ENCODE measurements around the gene METRN.

DNA sequence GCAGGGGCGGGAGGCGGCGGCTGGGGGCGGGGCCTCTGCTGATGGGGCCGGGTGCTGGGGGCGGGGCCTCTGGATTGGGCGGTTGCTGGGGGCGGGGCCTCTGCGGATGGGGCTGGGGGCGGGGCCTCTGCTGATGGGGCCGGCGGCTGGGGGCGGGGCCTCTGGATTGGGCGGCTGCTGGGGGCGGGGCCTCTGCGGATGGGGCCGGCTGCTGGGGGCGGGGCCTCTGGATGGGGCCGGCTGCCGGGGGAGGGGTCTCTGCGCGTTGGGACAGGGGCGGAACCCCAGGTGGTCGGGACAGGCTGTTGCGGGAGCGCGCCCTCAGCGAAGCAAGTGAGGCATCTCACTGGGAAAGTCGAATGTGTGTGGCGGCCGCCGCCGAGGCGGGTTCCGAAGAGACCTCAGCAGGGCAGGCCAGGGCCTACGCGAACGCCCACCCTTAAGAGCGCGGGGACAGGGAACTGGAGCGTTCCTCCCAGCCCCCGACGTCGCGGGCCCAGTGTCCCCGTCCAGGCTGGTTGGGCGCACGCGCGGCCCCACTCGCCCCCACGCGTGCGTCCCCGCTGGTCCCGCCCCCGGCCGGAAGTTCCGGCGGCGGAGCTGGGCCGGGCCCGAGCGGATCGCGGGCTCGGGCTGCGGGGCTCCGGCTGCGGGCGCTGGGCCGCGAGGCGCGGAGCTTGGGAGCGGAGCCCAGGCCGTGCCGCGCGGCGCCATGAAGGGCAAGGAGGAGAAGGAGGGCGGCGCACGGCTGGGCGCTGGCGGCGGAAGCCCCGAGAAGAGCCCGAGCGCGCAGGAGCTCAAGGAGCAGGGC lies 34.9 kb upstream of the METRN start, which contains the start of gene STUB1:
- TF ChIP-seq, protein P1, sequence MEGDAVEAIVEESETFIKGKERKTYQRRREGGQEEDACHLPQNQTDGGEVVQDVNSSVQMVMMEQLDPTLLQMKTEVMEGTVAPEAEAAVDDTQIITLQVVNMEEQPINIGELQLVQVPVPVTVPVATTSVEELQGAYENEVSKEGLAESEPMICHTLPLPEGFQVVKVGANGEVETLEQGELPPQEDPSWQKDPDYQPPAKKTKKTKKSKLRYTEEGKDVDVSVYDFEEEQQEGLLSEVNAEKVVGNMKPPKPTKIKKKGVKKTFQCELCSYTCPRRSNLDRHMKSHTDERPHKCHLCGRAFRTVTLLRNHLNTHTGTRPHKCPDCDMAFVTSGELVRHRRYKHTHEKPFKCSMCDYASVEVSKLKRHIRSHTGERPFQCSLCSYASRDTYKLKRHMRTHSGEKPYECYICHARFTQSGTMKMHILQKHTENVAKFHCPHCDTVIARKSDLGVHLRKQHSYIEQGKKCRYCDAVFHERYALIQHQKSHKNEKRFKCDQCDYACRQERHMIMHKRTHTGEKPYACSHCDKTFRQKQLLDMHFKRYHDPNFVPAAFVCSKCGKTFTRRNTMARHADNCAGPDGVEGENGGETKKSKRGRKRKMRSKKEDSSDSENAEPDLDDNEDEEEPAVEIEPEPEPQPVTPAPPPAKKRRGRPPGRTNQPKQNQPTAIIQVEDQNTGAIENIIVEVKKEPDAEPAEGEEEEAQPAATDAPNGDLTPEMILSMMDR (conservative IDR thresholded peaks at IDR 0.05; ENCODE audit: low read length), result no peak
- TF ChIP-seq EZH2phosphoT487 (IDR thresholded peaks at IDR 0.05; ENCODE audit: borderline replicate concordance), result no peak

Measured in Loucy (cell line).